ENCODE data around the gene WBP1L.

DNA sequence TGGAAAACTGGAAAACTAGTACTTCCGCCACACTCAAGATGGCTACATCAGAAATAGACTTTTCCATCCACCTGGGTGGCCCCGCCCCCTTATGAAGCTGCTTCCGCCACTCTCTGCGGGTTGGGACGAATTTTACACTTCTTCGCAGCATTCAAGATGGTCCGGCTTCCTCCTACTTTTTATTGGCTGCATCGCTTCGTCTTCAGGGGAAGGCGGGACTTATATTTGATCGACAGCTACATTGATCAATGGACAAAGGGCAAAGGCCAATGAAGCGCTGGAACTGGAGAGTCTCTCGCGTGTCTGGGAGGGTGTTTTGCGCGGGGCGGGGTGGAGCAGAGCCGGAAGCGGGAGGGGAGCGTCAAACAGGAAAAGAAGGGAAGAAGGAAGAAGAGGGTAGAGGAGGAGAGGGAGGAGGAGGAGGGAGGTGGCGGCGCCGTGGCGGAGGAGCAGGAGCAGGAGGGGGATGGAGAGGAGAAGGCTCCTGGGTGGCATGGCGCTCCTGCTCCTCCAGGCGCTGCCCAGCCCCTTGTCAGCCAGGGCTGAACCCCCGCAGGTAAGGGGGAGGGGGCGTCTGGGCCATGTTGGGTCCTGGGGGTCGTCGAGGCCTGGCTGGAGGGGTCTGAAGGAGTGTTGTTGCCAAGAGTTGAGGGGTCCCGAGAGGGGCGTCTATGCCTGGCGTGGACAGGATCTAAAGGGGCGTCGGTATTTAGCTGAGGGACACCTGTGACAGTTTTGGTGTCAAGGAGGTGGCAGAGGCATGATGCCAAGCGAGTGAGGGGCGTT is at the start of gene WBP1L:
- TF ChIP-seq, protein P1, sequence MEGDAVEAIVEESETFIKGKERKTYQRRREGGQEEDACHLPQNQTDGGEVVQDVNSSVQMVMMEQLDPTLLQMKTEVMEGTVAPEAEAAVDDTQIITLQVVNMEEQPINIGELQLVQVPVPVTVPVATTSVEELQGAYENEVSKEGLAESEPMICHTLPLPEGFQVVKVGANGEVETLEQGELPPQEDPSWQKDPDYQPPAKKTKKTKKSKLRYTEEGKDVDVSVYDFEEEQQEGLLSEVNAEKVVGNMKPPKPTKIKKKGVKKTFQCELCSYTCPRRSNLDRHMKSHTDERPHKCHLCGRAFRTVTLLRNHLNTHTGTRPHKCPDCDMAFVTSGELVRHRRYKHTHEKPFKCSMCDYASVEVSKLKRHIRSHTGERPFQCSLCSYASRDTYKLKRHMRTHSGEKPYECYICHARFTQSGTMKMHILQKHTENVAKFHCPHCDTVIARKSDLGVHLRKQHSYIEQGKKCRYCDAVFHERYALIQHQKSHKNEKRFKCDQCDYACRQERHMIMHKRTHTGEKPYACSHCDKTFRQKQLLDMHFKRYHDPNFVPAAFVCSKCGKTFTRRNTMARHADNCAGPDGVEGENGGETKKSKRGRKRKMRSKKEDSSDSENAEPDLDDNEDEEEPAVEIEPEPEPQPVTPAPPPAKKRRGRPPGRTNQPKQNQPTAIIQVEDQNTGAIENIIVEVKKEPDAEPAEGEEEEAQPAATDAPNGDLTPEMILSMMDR (IDR thresholded peaks at IDR 0.05; ENCODE audit: low read depth, low read length) = no peak
- peak; percentile 76 for TF ChIP-seq POLR2A (IDR thresholded peaks at IDR 0.05; ENCODE audit: extremely low read depth, insufficient read length)
